Neural cell (in vitro differentiated cells): ENCODE measurements around the gene EMILIN3. TPM values are rescaled to one million over a fixed set of nuclear protein-coding genes. Genes with fewer than 3 reads are reported as not detected.

ENCODE experiments used
- H2AFZ ChIP-seq: fragments of 200-600, 300-800 bp; sonication (generic), shearing (Covaris generic); 2 replicates; pipeline ENCODE4 v1.6.0; 2014; ENCODE audit warnings: low read depth, mild to moderate bottlenecking, antibody characterized with exemption, low read length, moderate library complexity
- H3F3A ChIP-seq: fragments of 200-600 bp; shearing (Covaris generic); 2 replicates; pipeline ENCODE4 v1.6.1; 2016; ENCODE audit warnings: mild to moderate bottlenecking, moderate library complexity, mixed read lengths, antibody characterized with exemption, low read length; ENCODE audit not compliant: insufficient read depth, poor library complexity, severe bottlenecking
- H3K27ac ChIP-seq: fragments of 200-600, 300-800 bp; sonication (generic), shearing (Covaris generic); 2 replicates; pipeline ENCODE4 v1.5.1; 2014; ENCODE audit warnings: mild to moderate bottlenecking, low read length, moderate library complexity
- H3K27me3 ChIP-seq: fragments of 300-800, 200-600 bp; sonication (generic), shearing (Covaris generic); 2 replicates; pipeline ENCODE4 v1.6.0; 2014; ENCODE audit warnings: mild to moderate bottlenecking, low read depth, low read length, moderate library complexity; ENCODE audit not compliant: insufficient read depth
- H3K36me3 ChIP-seq: fragments of 300-800, 200-600 bp; sonication (generic), shearing (Covaris generic); 2 replicates; pipeline ENCODE4 v1.5.1; 2014; ENCODE audit warnings: mild to moderate bottlenecking, antibody characterized with exemption, low read length, moderate library complexity; ENCODE audit not compliant: insufficient read depth
- H3K4me2 ChIP-seq: fragments of 300-800, 200-600 bp; sonication (generic), shearing (Covaris generic); 2 replicates; pipeline ENCODE4 v1.6.0; 2014; ENCODE audit warnings: mild to moderate bottlenecking, low read length
- H3K4me3 ChIP-seq: fragments of 300-800, 200-600 bp; sonication (generic), shearing (Covaris generic); 2 replicates; pipeline ENCODE4 v1.5.1; 2014; ENCODE audit warnings: mild to moderate bottlenecking, low read length, moderate library complexity
- H3K79me2 ChIP-seq: fragments of 200-600 bp; shearing (Covaris generic); replicated peaks from 2 replicates; pipeline ENCODE4 v1.6.0; 2014; ENCODE audit warnings: mild to moderate bottlenecking, low read length, moderate library complexity; ENCODE audit not compliant: insufficient read depth
- H3K9ac ChIP-seq: fragments of 300-800, 200-600 bp; sonication (generic), shearing (Covaris generic); 2 replicates; pipeline ENCODE4 v1.6.1; 2016; ENCODE audit warnings: mild to moderate bottlenecking, low read length, mixed read lengths
- H3K9me2 ChIP-seq: fragments of 200-600 bp; shearing (Covaris generic); 2 replicates; pipeline ENCODE4 v1.6.1; 2016; ENCODE audit warnings: mild to moderate bottlenecking, low read length, mixed read lengths; ENCODE audit not compliant: insufficient read depth
- H3K9me3 ChIP-seq: fragments of 200-600, 300-800 bp; sonication (generic), shearing (Covaris generic); 2 replicates; pipeline ENCODE4 v1.6.1; 2016; ENCODE audit warnings: mild to moderate bottlenecking, mixed run types, low read length, moderate library complexity, mixed read lengths
- H4K20me1 ChIP-seq: fragments of 200-600 bp; shearing (Covaris generic); 2 replicates; pipeline ENCODE4 v1.6.1; 2016; ENCODE audit warnings: mild to moderate bottlenecking, mixed run types; ENCODE audit not compliant: insufficient read depth
- CTCF ChIP-seq: fragments of 450-650 bp; IDR thresholded peaks from 2 replicates; pipeline ENCODE4 v1.5.1; 2014; ENCODE audit warnings: antibody characterized with exemption, mild to moderate bottlenecking, moderate library complexity; ENCODE audit not compliant: poor library complexity, severe bottlenecking
- EP300 ChIP-seq: fragments of 450-650 bp; conservative IDR thresholded peaks from 2 replicates; pipeline ENCODE4 v1.6.1; 2014; ENCODE audit warnings: antibody characterized with exemption, mild to moderate bottlenecking, moderate library complexity; ENCODE audit not compliant: poor library complexity, severe bottlenecking
- EZH2 ChIP-seq: fragments of 200-600, 300-800 bp; shearing (Covaris generic), sonication (generic); IDR thresholded peaks from 2 replicates; pipeline ENCODE4 v1.6.1; 2014; ENCODE audit warnings: antibody characterized with exemption, low read length, borderline replicate concordance, mild to moderate bottlenecking; ENCODE audit not compliant: insufficient read depth, poor library complexity, severe bottlenecking
- MXI1 ChIP-seq: fragments of 450-650 bp; conservative IDR thresholded peaks from 2 replicates; pipeline ENCODE4 v1.6.1; 2014; ENCODE audit warnings: antibody characterized with exemption, mild to moderate bottlenecking; ENCODE audit not compliant: poor library complexity, severe bottlenecking
- POLR2AphosphoS5 ChIP-seq: IDR thresholded peaks from 2 replicates; pipeline ENCODE4 v1.6.1; 2012
- RAD21 ChIP-seq: fragments of 450-650 bp; conservative IDR thresholded peaks from 2 replicates; pipeline ENCODE4 v1.6.1; 2014; ENCODE audit warnings: antibody characterized with exemption, mild to moderate bottlenecking, moderate library complexity
- REST ChIP-seq: IDR thresholded peaks from 2 replicates; pipeline ENCODE4 v1.6.1; 2012; ENCODE audit warnings: borderline replicate concordance
- SMC3 ChIP-seq: fragments of 450-650 bp; conservative IDR thresholded peaks from 2 replicates; pipeline ENCODE4 v1.6.1; 2014; ENCODE audit warnings: antibody characterized with exemption, mild to moderate bottlenecking, moderate library complexity; ENCODE audit not compliant: poor library complexity
- TAF1 ChIP-seq: IDR thresholded peaks from 2 replicates; pipeline ENCODE4 v1.6.1; 2012; ENCODE audit warnings: low read depth
- polyA plus RNA-seq: library from polyadenylated mRNA; depleted of rRNA; stranded (reverse); fragments of >200 nt; gene quantifications from 2 replicates; pipeline ENCODE4 v1.2.3, GENCODE V29; 2014

The EMILIN3 gene
- polyA plus RNA-seq, 1 donor from 2014 or later = 0.30 TPM

GRCh38 chr20:41382791-41383305, 16.2 kb upstream of the EMILIN3 start:
- Histone ChIP-seq H3K79me2 (no peaks in the 10 kb centered on the region), H2AFZ (no peak overlapping the region), H3K27me3 (no peaks in the 10 kb centered on the region), H4K20me1 (no peaks in the 10 kb centered on the region), H3K4me3 (no peak overlapping the region), H3K9me3 (no peaks in the 10 kb centered on the region), H3K4me2 (no peak overlapping the region), H3K36me3 (no peaks in the 10 kb centered on the region), H3K9me2 (no peaks in the 10 kb centered on the region), H3F3A (no peaks in the 10 kb centered on the region), H3K27ac (no peak overlapping the region), H3K9ac (no peak overlapping the region)
- TF ChIP-seq REST = no peak
- TF ChIP-seq POLR2AphosphoS5 = no peak
- TF ChIP-seq SMC3 = no peak
- no peak for TF ChIP-seq TAF1
- TF ChIP-seq MXI1 = no peak
- TF ChIP-seq EP300 = no peak
- TF ChIP-seq EZH2 = no peak
- TF ChIP-seq CTCF = no peak
- TF ChIP-seq RAD21 = no peak

- Histone ChIP-seq H2AFZ (no peak overlapping the region), H3K9ac (no peak overlapping the region), H3K36me3 (no peaks in the 10 kb centered on the region), H3F3A (no peaks in the 10 kb centered on the region), H3K27me3 (no peaks in the 10 kb centered on the region), H3K4me3 (no peak overlapping the region), H3K9me2 (no peaks in the 10 kb centered on the region), H3K27ac (no peak overlapping the region), H3K4me2 (no peak overlapping the region), H4K20me1 (no peaks in the 10 kb centered on the region), H3K9me3 (no peaks in the 10 kb centered on the region), H3K79me2 (no peaks in the 10 kb centered on the region)
- TF ChIP-seq CTCF (no peak), RAD21 (no peak), SMC3 (no peak), REST (no peak), MXI1 (no peak), POLR2AphosphoS5 (no peak), EP300 (no peak), TAF1 (no peak), EZH2 (no peak)
Observed at GRCh38 chr20:41380551-41381193, 14.1 kb upstream of the EMILIN3 start.
